ES-I3 (cell line): ENCODE measurements around the gene PLB1.

ENCODE experiments used
- H3K36me3 ChIP-seq: 2 replicates; pipeline ENCODE4 v1.6.1; 2013; ENCODE audit warnings: mild to moderate bottlenecking, low read length, control low read depth, moderate library complexity; ENCODE audit not compliant: insufficient read depth
- H3K4me1 ChIP-seq: 2 replicates; pipeline ENCODE4 v1.6.1; 2013; ENCODE audit warnings: mild to moderate bottlenecking, control low read depth, low read length; ENCODE audit not compliant: insufficient read depth
- H3K9ac ChIP-seq: 2 replicates; pipeline ENCODE4 v1.6.1; 2013; ENCODE audit warnings: low read depth, mild to moderate bottlenecking, low read length, moderate library complexity
- H3K9me3 ChIP-seq: 2 replicates; pipeline ENCODE4 v1.6.1; 2013; ENCODE audit warnings: mild to moderate bottlenecking, low read length, moderate library complexity; ENCODE audit not compliant: control insufficient read depth, insufficient read depth

The PLB1 gene

DNA sequence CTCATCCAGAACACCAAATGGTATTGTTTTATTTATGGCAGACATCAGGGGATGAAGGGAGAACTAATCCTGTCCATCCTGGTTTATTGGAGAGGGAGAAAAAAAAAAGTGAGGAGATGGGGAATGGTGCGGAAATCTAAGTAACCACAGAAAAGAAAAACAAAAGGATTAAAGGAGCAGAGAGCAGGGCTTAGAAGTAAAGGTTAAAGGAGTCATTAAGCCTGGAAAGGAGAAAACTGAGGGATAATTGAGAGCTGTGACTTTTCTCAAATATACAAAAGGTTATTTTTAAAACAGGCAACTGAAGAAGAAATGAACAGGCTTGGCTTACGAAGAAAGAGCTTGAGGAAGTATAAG lies 128.6 kb downstream of the PLB1 start:
- no peak overlapping the region for H3K9ac ChIP-seq
- H3K4me1 ChIP-seq: peaks cover 20% of the 10 kb centered on the region; the same call in 1 of the 2 replicates
- H3K9me3 ChIP-seq: no peaks in the 10 kb centered on the region
- no peaks in the 10 kb centered on the region for H3K36me3 ChIP-seq

DNA sequence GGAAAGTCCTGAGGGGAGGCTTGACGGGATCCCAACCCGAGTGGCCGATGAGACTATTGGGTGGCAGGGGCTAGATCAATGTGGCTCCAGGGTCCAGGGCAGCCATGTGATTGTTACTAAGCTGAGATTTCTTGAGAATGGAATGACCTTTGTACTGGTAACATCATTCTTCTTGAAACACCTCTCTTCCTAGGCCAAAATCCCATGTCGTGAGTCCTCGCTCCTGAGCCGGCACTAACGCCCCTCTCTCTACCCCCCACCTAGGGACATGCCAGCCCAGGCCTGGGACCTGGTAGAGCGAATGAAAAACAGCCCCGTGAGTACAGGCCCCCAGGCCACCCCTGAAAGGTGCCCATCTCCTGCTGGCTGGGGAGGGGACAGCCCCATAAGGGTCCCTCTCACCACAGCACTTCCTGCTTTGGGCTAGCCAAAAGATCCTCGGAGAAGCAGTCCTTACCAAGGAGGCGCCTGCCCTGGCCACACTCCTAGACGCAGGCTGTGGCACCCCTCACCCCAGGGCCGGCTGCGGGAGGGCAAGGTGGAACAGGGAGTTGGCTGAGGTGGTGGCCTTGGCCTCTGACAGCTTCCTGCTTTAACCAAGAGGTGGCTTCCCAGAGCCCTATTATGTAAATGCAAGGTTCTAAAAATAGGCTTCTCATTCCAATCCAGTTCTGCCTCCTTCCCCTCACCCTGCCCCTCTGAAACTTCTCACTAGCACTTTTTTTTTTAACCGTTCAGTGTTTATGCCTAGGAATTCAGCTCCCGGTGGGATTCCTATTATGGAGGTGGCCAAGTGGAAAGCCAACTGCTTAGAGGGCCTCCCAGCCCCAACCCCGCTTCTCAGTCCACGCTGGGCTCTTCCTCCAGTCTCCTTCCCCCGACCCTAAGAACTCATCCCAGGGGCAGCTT lies 129.2 kb downstream of the PLB1 start:
- H3K9me3 ChIP-seq: no peaks in the 10 kb centered on the region
- no peaks in the 10 kb centered on the region for H3K36me3 ChIP-seq
- H3K4me1 ChIP-seq: peaks cover 20% of the 10 kb centered on the region; the same call in 1 of the 2 replicates
- H3K9ac ChIP-seq: peak overlapping the region; percentile 9; the same call in 1 of the 2 replicates

DNA sequence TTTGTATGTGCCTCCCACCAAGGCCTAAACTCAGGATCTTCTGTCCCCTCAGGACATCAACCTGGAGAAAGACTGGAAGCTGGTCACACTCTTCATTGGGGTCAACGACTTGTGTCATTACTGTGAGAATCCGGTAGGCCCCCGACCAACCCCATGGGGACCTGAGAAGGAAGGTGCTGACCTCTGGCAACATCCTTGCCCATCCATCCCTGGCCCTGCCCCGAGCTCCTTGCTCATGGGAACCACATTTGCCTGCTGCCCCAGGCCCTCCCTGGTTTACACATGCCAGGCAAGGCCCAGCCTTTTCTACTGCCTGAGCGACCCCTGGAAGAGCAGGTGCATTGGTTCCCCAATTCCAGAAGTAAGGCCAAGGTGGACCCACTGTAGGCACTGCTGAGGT lies 130.5 kb downstream of the PLB1 start:
- Histone ChIP-seq H3K36me3 (no peaks in the 10 kb centered on the region), H3K9ac (no peak overlapping the region), H3K9me3 (no peaks in the 10 kb centered on the region), H3K4me1 (peaks cover 18% of the 10 kb centered on the region; the same call in 1 of the 2 replicates)

- no peaks in the 10 kb centered on the region for H3K9me3 ChIP-seq
- H3K9ac ChIP-seq: no peak overlapping the region
- peaks cover 12% of the 10 kb centered on the region; the same call in 1 of the 2 replicates for H3K4me1 ChIP-seq
- H3K36me3 ChIP-seq: no peaks in the 10 kb centered on the region
Observed at GRCh38 chr2:28626891-28627421, 131.1 kb downstream of the PLB1 start.

- no peaks in the 10 kb centered on the region for H3K36me3 ChIP-seq
- no peak overlapping the region for H3K9ac ChIP-seq
- H3K4me1 ChIP-seq: peaks cover 11% of the 10 kb centered on the region; the same call in 1 of the 2 replicates
- H3K9me3 ChIP-seq: no peaks in the 10 kb centered on the region
Observed at GRCh38 chr2:28627722-28628480, 132.0 kb downstream of the PLB1 start.

DNA sequence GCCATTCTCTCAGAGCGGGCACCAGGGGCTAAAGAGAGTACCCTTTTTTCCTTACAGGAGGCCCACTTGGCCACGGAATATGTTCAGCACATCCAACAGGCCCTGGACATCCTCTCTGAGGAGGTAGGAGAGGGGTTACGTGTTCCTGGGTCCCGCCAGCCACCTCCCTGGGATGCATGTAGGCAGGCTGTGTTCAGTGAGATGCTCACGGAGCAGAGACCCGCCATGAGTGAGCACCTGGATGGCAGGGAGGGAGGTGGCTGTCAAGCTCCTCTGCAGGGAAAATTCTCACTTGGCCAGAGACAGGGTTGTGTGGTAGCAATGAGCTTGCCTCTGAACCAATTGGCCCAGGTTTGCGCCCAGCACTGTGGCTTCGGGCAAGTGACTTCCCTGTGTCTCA lies 132.6 kb downstream of the PLB1 start:
- H3K4me1 ChIP-seq: peaks cover 11% of the 10 kb centered on the region; the same call in 1 of the 2 replicates
- no peaks in the 10 kb centered on the region for H3K9me3 ChIP-seq
- H3K9ac ChIP-seq: no peak overlapping the region
- H3K36me3 ChIP-seq: no peaks in the 10 kb centered on the region

DNA sequence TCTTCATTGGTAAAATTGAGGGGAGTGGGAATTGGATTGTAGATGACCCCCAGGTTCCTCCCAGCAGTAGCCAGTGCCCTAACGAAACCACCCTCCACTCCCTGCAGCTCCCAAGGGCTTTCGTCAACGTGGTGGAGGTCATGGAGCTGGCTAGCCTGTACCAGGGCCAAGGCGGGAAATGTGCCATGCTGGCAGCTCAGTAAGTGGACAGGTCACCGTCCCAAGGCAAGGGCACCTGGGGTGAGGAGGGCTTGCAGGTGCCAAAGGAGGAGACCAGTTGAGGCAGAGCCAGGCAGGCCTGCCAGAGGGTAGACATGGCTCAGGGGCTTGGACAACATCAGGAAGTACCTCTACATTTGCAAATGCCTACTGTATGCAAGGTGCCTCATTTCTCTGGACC lies 133.1 kb downstream of the PLB1 start:
- no peak overlapping the region for H3K9ac ChIP-seq
- no peaks in the 10 kb centered on the region for H3K9me3 ChIP-seq
- H3K4me1 ChIP-seq: peaks cover 11% of the 10 kb centered on the region; the same call in 1 of the 2 replicates
- no peaks in the 10 kb centered on the region for H3K36me3 ChIP-seq

DNA sequence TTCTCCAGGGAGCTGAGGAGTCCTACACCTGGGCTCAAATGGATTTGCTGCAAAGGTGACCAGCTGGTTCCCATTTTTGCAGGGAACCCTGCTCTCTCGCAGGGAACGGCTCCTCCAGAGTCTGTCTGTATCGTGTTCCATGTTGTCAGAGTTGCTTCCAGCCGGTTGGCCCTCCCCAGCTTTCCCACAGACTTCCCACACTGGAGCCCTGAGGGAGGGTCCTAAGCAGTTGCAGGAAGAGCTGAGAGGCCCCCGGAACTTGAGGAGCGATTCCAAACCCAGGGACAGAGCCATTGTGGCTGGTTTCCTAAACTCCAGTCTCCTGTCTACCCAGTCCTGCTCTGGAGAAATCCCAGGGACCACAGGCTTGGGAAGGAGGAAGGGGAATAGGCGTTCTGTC lies 134.1 kb downstream of the PLB1 start:
- peaks cover 8% of the 10 kb centered on the region; the same call in 1 of the 2 replicates for H3K4me1 ChIP-seq
- H3K9ac ChIP-seq: no peak overlapping the region
- H3K9me3 ChIP-seq: no peaks in the 10 kb centered on the region

DNA sequence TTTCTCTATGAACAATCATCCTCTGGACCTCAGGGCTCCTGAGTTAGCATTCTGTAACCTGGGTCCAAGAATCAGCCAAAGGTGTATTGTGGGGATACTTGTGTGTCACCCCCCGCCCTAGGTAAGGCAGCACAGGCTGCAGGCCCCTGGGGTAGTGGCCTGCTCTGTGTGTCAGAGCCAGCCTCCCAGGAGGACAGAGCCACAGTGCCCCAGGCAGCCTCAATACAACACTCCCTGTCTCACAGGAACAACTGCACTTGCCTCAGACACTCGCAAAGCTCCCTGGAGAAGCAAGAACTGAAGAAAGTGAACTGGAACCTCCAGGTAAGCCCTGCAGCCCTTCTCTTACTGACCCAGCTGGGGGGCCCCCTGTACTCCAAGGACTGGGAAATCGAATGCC lies 134.5 kb downstream of the PLB1 start:
- Histone ChIP-seq H3K4me1 (peaks cover 4% of the 10 kb centered on the region; the same call in 1 of the 2 replicates), H3K36me3 (no peaks in the 10 kb centered on the region), H3K9me3 (no peaks in the 10 kb centered on the region), H3K9ac (no peak overlapping the region)

More for the DNA sequence above, 134.1 kb downstream of the PLB1 start:
- H3K36me3 ChIP-seq: no peaks in the 10 kb centered on the region

- Histone ChIP-seq H3K9ac (no peak overlapping the region), H3K9me3 (no peaks in the 10 kb centered on the region), H3K36me3 (no peaks in the 10 kb centered on the region), H3K4me1 (no peaks in the 10 kb centered on the region)
Observed at GRCh38 chr2:28631514-28632206, 135.8 kb downstream of the PLB1 start.

GRCh38 chr2:28632791-28633190 lies 136.9 kb downstream of the PLB1 start:
- Histone ChIP-seq H3K9me3 (no peaks in the 10 kb centered on the region), H3K9ac (no peak overlapping the region), H3K4me1 (no peaks in the 10 kb centered on the region), H3K36me3 (no peaks in the 10 kb centered on the region)

DNA sequence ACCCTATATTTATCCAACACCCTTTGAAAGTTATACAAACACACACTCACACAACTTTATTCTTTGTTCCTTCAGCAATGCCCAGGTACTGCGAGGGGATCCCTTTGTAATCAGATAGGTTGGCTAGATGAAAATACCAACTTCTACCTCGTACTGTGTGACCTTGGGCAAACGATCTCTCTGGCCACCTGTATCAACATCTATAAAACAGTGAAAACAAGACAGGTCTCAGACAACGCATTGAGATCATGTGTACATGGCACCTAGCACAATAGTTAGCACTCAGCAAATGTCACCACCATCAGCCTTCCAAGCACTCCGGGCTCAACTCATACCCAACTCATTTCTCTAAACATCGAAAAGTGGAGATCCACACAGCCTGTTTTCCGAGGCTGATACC lies 137.3 kb downstream of the PLB1 start:
- no peaks in the 10 kb centered on the region for H3K9me3 ChIP-seq
- H3K4me1 ChIP-seq: no peaks in the 10 kb centered on the region
- no peaks in the 10 kb centered on the region for H3K36me3 ChIP-seq
- no peak overlapping the region for H3K9ac ChIP-seq

GRCh38 chr2:28633746-28634145 lies 137.9 kb downstream of the PLB1 start:
- no peak overlapping the region for H3K9ac ChIP-seq
- H3K4me1 ChIP-seq: no peaks in the 10 kb centered on the region
- no peaks in the 10 kb centered on the region for H3K9me3 ChIP-seq
- no peaks in the 10 kb centered on the region for H3K36me3 ChIP-seq

GRCh38 chr2:28635191-28635611 lies 139.3 kb downstream of the PLB1 start:
- Histone ChIP-seq H3K9ac (no peak overlapping the region), H3K4me1 (no peaks in the 10 kb centered on the region), H3K36me3 (no peaks in the 10 kb centered on the region), H3K9me3 (no peaks in the 10 kb centered on the region)
